ENCODE data around the gene SLC25A26.

- no peak for TF ChIP-seq EZH2 (IDR thresholded peaks at IDR 0.05)
- TF ChIP-seq POLR2AphosphoS5 (IDR thresholded peaks at IDR 0.05; ENCODE audit: borderline replicate concordance, low read depth, low read length): no peak
Measured at GRCh38 chr3:66196633-66197032, 24.2 kb upstream of the SLC25A26 start.
